ENCODE data around the gene GALK1.

Gene GALK1

GRCh38 chr17:75737133-75737962 is 27.6 kb downstream of the GALK1 start:
- no peak for TF ChIP-seq ZNF274 (IDR thresholded peaks at IDR 0.05; ENCODE audit: low read depth, low read length)
- H3K4me3 ChIP-seq (ENCODE audit: low read length): no peak overlapping the region

- no peak for TF ChIP-seq ZNF274 (IDR thresholded peaks at IDR 0.05; ENCODE audit: low read depth, low read length)
- no peak overlapping the region for H3K4me3 ChIP-seq (ENCODE audit: low read length)
These were observed 28.7 kb downstream of the GALK1 start for GRCh38 chr17:75736173-75736835.

- no peak overlapping the region for H3K4me3 ChIP-seq (ENCODE audit: low read length)
- no peak for TF ChIP-seq ZNF274 (IDR thresholded peaks at IDR 0.05; ENCODE audit: low read depth, low read length)
These were observed 30.2 kb downstream of the GALK1 start for GRCh38 chr17:75734674-75735294.

- no peak for TF ChIP-seq ZNF274 (IDR thresholded peaks at IDR 0.05; ENCODE audit: low read depth, low read length)
- H3K4me3 ChIP-seq (ENCODE audit: low read length): no peak overlapping the region
These were observed 31.5 kb downstream of the GALK1 start for GRCh38 chr17:75733471-75733870.

GRCh38 chr17:75731716-75732498 is 33.1 kb downstream of the GALK1 start:
- H3K4me3 ChIP-seq (ENCODE audit: low read length): no peak overlapping the region
- TF ChIP-seq ZNF274 (IDR thresholded peaks at IDR 0.05; ENCODE audit: low read depth, low read length): no peak

GRCh38 chr17:75731086-75731715 is 33.8 kb downstream of the GALK1 start:
- H3K4me3 ChIP-seq (ENCODE audit: low read length): no peak overlapping the region
- no peak for TF ChIP-seq ZNF274 (IDR thresholded peaks at IDR 0.05; ENCODE audit: low read depth, low read length)

- TF ChIP-seq ZNF274 (IDR thresholded peaks at IDR 0.05; ENCODE audit: low read depth, low read length): no peak
- H3K4me3 ChIP-seq (ENCODE audit: low read length): no peak overlapping the region
These were observed 34.9 kb downstream of the GALK1 start for GRCh38 chr17:75730065-75730464.

- no peak for TF ChIP-seq ZNF274 (IDR thresholded peaks at IDR 0.05; ENCODE audit: low read depth, low read length)
- no peak overlapping the region for H3K4me3 ChIP-seq (ENCODE audit: low read length)
These were observed 35.6 kb downstream of the GALK1 start for GRCh38 chr17:75729351-75729750.

- no peak for TF ChIP-seq ZNF274 (IDR thresholded peaks at IDR 0.05; ENCODE audit: low read depth, low read length)
- no peak overlapping the region for H3K4me3 ChIP-seq (ENCODE audit: low read length)
These were observed 37.6 kb downstream of the GALK1 start for GRCh38 chr17:75727391-75727790.

GRCh38 chr17:75725504-75725903 is 39.5 kb downstream of the GALK1 start:
- no peak for TF ChIP-seq ZNF274 (IDR thresholded peaks at IDR 0.05; ENCODE audit: low read depth, low read length)
- H3K4me3 ChIP-seq (ENCODE audit: low read length): no peak overlapping the region

- no peak overlapping the region for H3K4me3 ChIP-seq (ENCODE audit: low read length)
These were observed 40.7 kb downstream of the GALK1 start for GRCh38 chr17:75724016-75725003.

GRCh38 chr17:75723171-75723930 is 41.6 kb downstream of the GALK1 start:
- TF ChIP-seq ZNF274 (IDR thresholded peaks at IDR 0.05; ENCODE audit: low read depth, low read length): no peak
- H3K4me3 ChIP-seq (ENCODE audit: low read length): no peak overlapping the region

More at GRCh38 chr17:75724016-75725003, 40.7 kb downstream of the GALK1 start:
- TF ChIP-seq ZNF274 (IDR thresholded peaks at IDR 0.05; ENCODE audit: low read depth, low read length): no peak

All from GM08714 (cell line).